Testis (tissue), 3 donors: Measurements from ENCODE around the gene USP36. TPM values are rescaled to one million over a fixed set of nuclear protein-coding genes. Genes with fewer than 3 reads are reported as not detected.

ENCODE experiments used
- DNase-seq: peaks from one replicate; pipeline ENCODE4 v3.0.0-alpha.2; 2019
- H3K27ac ChIP-seq, 2 donors: fragments of 200-600 bp; sonication (generic); one replicate each; pipeline ENCODE4 v1.5.1; 2019
- H3K27me3 ChIP-seq: fragments of 200-600 bp; sonication (generic); one replicate; pipeline ENCODE4 v1.5.1; 2019
- H3K36me3 ChIP-seq: fragments of 200-600 bp; sonication (generic); one replicate; pipeline ENCODE4 v1.5.1; 2017; ENCODE audit warnings: low read depth; ENCODE audit errors: missing control alignments
- H3K4me1 ChIP-seq: fragments of 200-600 bp; sonication (generic); one replicate; pipeline ENCODE4 v1.5.1; 2019
- H3K4me3 ChIP-seq, 2 donors: fragments of 200-600 bp; sonication (generic); one replicate each; pipeline ENCODE4 v1.5.1; 2017 to 2019
- H3K9me3 ChIP-seq: fragments of 200-600 bp; sonication (generic); one replicate; pipeline ENCODE4 v1.5.1; 2017
- CTCF ChIP-seq, 3 experiments: fragments of 450-650 bp in 2 of 3; fragments of 200-600 bp in 1 of 3; sonication (generic) in 1 of 3; IDR thresholded peaks; one replicate each; pipeline ENCODE4 v1.5.1; 2016 to 2019; ENCODE audit warnings: antibody characterized with exemption in 3 of 3, mild to moderate bottlenecking in 2 of 3, moderate library complexity in 1 of 3
- POLR2A ChIP-seq: fragments of 450-650 bp; IDR thresholded peaks from one replicate; pipeline ENCODE4 v1.6.1; 2017; ENCODE audit warnings: antibody characterized with exemption, mild to moderate bottlenecking, moderate library complexity
- WGBS, 2 donors: methylation state at CpG; one replicate each; pipeline ENCODE4 v1.1.5; 2018; 5-methylcytosine and 5-hydroxymethylcytosine counted together
- intact Hi-C: fragments of 100-400 bp; cut with DNase I; formaldehyde crosslinking; loops from one replicate; pipeline ENCODE4 v1.15.1; 2023; ENCODE audit warnings: low total_unique reads
- polyA plus RNA-seq: library from polyadenylated mRNA; stranded (reverse); fragments of 350-450 nt; fragmentation: Illumina TruSeq; extraction: RNeasy Lipid Tissue Mini Kit (QIAGEN cat#74804); gene quantifications from one replicate; pipeline ENCODE4 v1.2.3, GENCODE V29; 2014; ENCODE audit warnings: low read depth, low replicate concordance; ENCODE audit not compliant: insufficient read depth
- total RNA-seq, 2 donors: library from RNA; depleted of rRNA; stranded (reverse); fragments of >200 nt; gene quantifications; one replicate each; pipeline ENCODE4 v1.2.3, GENCODE V29; 2016

The USP36 gene
- total and polyA plus RNA-seq, 3 donors from 2014 or later: 32.8 to 79.8 (median 77.5) TPM

GRCh38 chr17:78839762-78840529 is 668 bp downstream of the USP36 start:
- no peaks in the 10 kb centered on the region for H3K9me3 ChIP-seq
- no peaks in the 10 kb centered on the region for H3K27me3 ChIP-seq
- peaks cover 14% of the 10 kb centered on the region for H3K4me1 ChIP-seq
- intact Hi-C loops: no loop called here
- no peaks in the 10 kb centered on the region for H3K36me3 ChIP-seq
- TF ChIP-seq POLR2A (no peak), CTCF (IDR thresholded peaks at IDR 0.05) (no peak)
- peak overlapping the region; percentile 97 to 98 for H3K4me3 ChIP-seq
- peak overlapping the region; percentile 98 to 99 for H3K27ac ChIP-seq
- DNase-seq: peak; percentile 49
- WGBS, 2 donors: 0% methylated on average over 43 to 45 of the region's 73 CpGs

- H3K4me1 ChIP-seq: peaks cover 14% of the 10 kb centered on the region
- H3K27ac ChIP-seq: peak overlapping the region; percentile 98 to 99
- no peaks in the 10 kb centered on the region for H3K9me3 ChIP-seq
- WGBS, 2 donors: 12 to 16% methylated on average over 11 of the region's 11 CpGs
- intact Hi-C loops: no loop called here
- H3K4me3 ChIP-seq: peak overlapping the region; percentile 97 to 98
- no peaks in the 10 kb centered on the region for H3K27me3 ChIP-seq
- H3K36me3 ChIP-seq: no peaks in the 10 kb centered on the region
- DNase-seq: no peak
- TF ChIP-seq CTCF (IDR thresholded peaks at IDR 0.05) (no peak), POLR2A (no peak)
Observed at GRCh38 chr17:78839235-78839761, 1.3 kb downstream of the USP36 start.

- no peak overlapping the region for H3K4me3 ChIP-seq
- 43 to 74% methylated on average over 20 to 22 of the region's 22 CpGs for WGBS, 2 donors
- H3K27ac ChIP-seq: no peak overlapping the region
- intact Hi-C loops: no loop called here
- DNase-seq: no peak
- no peaks in the 10 kb centered on the region for H3K36me3 ChIP-seq
- H3K4me1 ChIP-seq: peaks cover 14% of the 10 kb centered on the region
- TF ChIP-seq POLR2A (no peak), CTCF (IDR thresholded peaks at IDR 0.05) (no peak)
- H3K9me3 ChIP-seq: no peaks in the 10 kb centered on the region
- H3K27me3 ChIP-seq: no peaks in the 10 kb centered on the region
Observed at GRCh38 chr17:78838574-78839005, 2.0 kb downstream of the USP36 start.

GRCh38 chr17:78836420-78837021 is 4.1 kb downstream of the USP36 start:
- WGBS, 2 donors: 74 to 77% methylated on average over 5 of the region's 5 CpGs
- Histone ChIP-seq H3K4me3 (no peak overlapping the region), H3K9me3 (no peaks in the 10 kb centered on the region), H3K27me3 (no peaks in the 10 kb centered on the region), H3K4me1 (peaks cover 12% of the 10 kb centered on the region), H3K27ac (no peak overlapping the region), H3K36me3 (no peaks in the 10 kb centered on the region)
- no peak for DNase-seq
- TF ChIP-seq CTCF (IDR thresholded peaks at IDR 0.05) (no peak), POLR2A (no peak)
- intact Hi-C loops: no loop called here
